ENCODE data around the gene NDNF.

DNA sequence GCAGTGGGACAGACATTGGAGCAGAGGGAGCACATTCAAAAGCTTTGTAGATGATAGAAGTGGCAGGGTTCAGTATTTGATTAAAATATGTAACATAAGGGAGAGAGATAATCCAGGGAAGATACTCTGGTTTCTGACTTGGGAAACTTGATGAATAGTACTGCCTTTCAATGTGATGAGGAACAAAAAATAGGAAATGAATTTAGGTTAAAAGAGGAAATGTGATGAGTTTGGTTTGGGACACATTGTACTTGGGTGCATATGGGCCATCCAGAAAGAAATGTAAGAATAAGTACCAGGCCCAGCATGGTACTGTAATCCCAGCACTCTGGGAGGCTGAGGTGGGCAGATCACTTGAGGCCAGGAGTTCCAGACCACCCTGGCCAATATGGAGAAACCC is 20.9 kb upstream of the NDNF start:
- TF ChIP-seq, protein P1, sequence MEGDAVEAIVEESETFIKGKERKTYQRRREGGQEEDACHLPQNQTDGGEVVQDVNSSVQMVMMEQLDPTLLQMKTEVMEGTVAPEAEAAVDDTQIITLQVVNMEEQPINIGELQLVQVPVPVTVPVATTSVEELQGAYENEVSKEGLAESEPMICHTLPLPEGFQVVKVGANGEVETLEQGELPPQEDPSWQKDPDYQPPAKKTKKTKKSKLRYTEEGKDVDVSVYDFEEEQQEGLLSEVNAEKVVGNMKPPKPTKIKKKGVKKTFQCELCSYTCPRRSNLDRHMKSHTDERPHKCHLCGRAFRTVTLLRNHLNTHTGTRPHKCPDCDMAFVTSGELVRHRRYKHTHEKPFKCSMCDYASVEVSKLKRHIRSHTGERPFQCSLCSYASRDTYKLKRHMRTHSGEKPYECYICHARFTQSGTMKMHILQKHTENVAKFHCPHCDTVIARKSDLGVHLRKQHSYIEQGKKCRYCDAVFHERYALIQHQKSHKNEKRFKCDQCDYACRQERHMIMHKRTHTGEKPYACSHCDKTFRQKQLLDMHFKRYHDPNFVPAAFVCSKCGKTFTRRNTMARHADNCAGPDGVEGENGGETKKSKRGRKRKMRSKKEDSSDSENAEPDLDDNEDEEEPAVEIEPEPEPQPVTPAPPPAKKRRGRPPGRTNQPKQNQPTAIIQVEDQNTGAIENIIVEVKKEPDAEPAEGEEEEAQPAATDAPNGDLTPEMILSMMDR (IDR thresholded peaks at IDR 0.05; ENCODE audit: low read depth, low read length) = no peak
- TF ChIP-seq MYC (IDR thresholded peaks at IDR 0.05; ENCODE audit: low read depth, low read length) (no peak), POLR2A (IDR thresholded peaks at IDR 0.05; ENCODE audit: extremely low read depth, insufficient read length) (no peak)

Measured in NB4 (cell line).